AG04450 (cell line): ENCODE measurements around the gene LIM2. TPM values are rescaled to one million over a fixed set of nuclear protein-coding genes. Genes with fewer than 3 reads are reported as not detected.

ENCODE experiments used
- CTCF ChIA-PET: fragments of 300-600, 350-600 bp; formaldehyde crosslinking; extraction: SDS; loops from one replicate; lab custom pipeline; 2022; ENCODE audit warnings: antibody characterized with exemption, inconsistent platforms; lab: Charles Lee
- POLR2A ChIA-PET: fragments of 350-600 bp; formaldehyde crosslinking; extraction: SDS; loops from one replicate; lab custom pipeline; 2021; ENCODE audit warnings: antibody characterized with exemption, inconsistent platforms; lab: Yijun Ruan, JAX
- DNase-seq: peaks from one replicate; pipeline ENCODE4 v3.0.0-alpha.2; 2011; ENCODE audit warnings: low read depth, low spot score
- H3K27ac ChIP-seq: one replicate; pipeline ENCODE4 v1.5.1; 2012; ENCODE audit warnings: low read depth, low read length, control low read depth
- H3K27me3 ChIP-seq: one replicate; pipeline ENCODE4 v1.6.0; 2012; ENCODE audit warnings: low read length; ENCODE audit not compliant: control insufficient read depth, insufficient read depth
- H3K4me3 ChIP-seq: 2 replicates; pipeline ENCODE4 v1.5.1; 2011; ENCODE audit warnings: mild to moderate bottlenecking, low read depth, low read length, control low read depth
- H3K9me3 ChIP-seq: 2 replicates; pipeline ENCODE4 v1.5.1; 2012; ENCODE audit warnings: low read length; ENCODE audit not compliant: control insufficient read depth, insufficient read depth
- CTCF ChIP-seq: IDR thresholded peaks from 2 replicates; pipeline ENCODE4 v1.5.1; 2011; ENCODE audit warnings: low read depth, low read length, control low read depth, inconsistent platforms
- polyA plus RNA-seq: library from polyadenylated mRNA; depleted of rRNA; stranded (reverse); fragments of >200 nt; gene quantifications from 2 replicates; pipeline ENCODE4 v1.2.3, GENCODE V29; 2011

LIM2 gene
- polyA plus RNA-seq, 1 experiment, result not detected

DNA sequence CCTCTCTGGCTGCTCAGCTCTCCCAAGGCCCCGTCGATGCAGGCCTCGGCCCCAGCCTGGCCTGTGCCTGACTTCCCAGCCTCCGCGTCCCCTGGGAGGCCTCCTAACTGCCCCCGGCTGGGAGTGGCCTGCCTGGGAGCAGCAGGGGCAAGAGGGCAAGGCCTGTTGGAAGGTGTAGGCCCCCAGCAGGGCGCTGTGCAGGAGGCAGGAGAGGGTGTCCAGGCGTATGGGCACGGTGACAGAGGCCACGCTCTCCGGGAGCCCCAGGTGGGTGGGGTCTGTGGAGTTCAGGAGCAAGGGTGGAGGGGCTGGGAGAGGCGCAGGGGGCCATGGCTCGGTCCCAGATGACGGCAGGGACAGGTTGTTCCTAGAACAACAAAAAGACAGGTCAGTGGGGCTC is 1.4 kb upstream of the LIM2 start:
- no peaks in the 10 kb centered on the region; the same call in 1 of the 2 replicates for H3K9me3 ChIP-seq
- DNase-seq, result no peak
- H3K4me3 ChIP-seq, result no peak overlapping the region
- CTCF ChIA-PET, result interaction anchor here (1.5 kb wide), 1 partner anchor 272 kb away, joined by 3 read pairs; no protein-coding TSS in a partner anchor
- TF ChIP-seq CTCF, result no peak
- POLR2A ChIA-PET, result no interaction called here
- H3K27me3 ChIP-seq, result no peaks in the 10 kb centered on the region
- H3K27ac ChIP-seq, result no peak overlapping the region

- ChIA-PET POLR2A (no interaction called here), CTCF (interaction anchor here (2.0 kb wide), 1 partner anchor 35 kb away, joined by 4 read pairs; no protein-coding TSS in a partner anchor)
- no peak for DNase-seq
- H3K9me3 ChIP-seq, result no peaks in the 10 kb centered on the region; the same call in 1 of the 2 replicates
- TF ChIP-seq CTCF, result no peak
- no peak overlapping the region for H3K27ac ChIP-seq
- no peak overlapping the region for H3K4me3 ChIP-seq
- H3K27me3 ChIP-seq, result no peaks in the 10 kb centered on the region
These were observed 773 bp downstream of the LIM2 start for GRCh38 chr19:51386882-51387520.

DNA sequence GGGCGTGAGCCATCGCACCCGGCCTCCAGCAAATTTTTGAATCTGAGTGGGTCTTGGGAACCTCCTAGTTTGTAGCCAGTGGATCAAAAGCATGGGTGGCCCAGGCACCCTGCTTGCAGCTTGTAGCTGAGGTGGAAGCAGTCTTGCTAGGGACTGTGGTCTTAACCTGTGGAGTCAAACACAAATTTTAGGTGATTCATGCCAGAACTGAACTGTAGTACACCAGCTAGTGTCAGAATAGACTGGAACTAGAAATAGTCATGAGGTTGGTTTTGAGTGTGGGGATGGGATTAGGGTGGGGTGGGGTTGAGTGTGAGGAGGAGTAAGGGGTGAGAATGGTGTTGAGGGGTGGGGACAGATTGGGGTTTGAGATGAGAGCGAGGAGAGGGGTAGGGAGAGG is 5.8 kb downstream of the LIM2 start:
- no peak overlapping the region for H3K27ac ChIP-seq
- no peak for DNase-seq
- ChIA-PET CTCF (interaction anchor here (1.4 kb wide), 1 partner anchor 39 kb away, joined by 3 read pairs; no protein-coding TSS in a partner anchor), POLR2A (no interaction called here)
- no peaks in the 10 kb centered on the region for H3K27me3 ChIP-seq
- no peak overlapping the region for H3K4me3 ChIP-seq
- no peaks in the 10 kb centered on the region; the same call in 1 of the 2 replicates for H3K9me3 ChIP-seq
- TF ChIP-seq CTCF, result no peak

DNA sequence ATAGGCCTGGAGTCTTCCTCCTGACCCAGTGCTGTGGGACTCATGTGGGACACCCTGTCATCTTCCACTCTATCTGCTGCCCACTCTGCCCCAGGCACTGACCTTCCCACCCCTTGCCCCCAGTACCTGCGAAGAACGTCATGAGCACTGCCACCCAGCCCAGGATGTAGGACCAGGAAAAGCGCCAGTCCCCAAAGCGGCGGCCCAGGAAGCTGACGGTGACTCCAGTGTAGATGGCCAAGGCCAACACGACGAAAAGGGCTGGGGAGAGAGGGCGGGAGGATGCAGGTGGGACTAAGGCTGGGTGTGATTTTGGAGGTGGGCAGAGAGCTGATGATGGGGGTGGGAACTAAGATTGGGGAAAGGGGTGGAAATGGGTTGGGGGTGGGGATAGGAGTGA is 7.4 kb downstream of the LIM2 start:
- ChIA-PET POLR2A (no interaction called here), CTCF (no interaction called here)

More for the DNA sequence above, 7.4 kb downstream of the LIM2 start:
- TF ChIP-seq CTCF, result no peak
- no peak for DNase-seq
- H3K27ac ChIP-seq, result no peak overlapping the region
- H3K27me3 ChIP-seq, result no peaks in the 10 kb centered on the region
- no peak overlapping the region for H3K4me3 ChIP-seq
- H3K9me3 ChIP-seq, result no peaks in the 10 kb centered on the region; the same call in 1 of the 2 replicates
